ENCODE results near the gene MTHFD1.

DNA sequence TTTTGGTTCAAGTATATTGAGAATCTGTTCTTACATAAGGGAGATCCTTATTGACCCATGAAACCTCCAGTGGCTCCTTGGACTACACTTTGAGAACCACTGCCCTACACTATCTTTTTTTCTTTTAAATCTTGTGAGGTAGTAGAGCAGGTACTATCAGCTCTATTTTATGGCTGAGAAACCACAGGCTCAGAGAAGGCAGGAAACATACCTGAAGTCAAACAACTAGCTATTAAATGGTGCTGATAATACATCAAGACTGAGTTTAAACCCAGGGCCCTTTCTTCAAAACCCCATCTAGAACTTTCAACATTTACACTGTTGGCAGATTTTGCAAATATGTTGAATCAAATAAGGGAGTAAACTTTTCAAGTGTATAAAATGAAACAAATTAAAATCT lies 108.6 kb downstream of the MTHFD1 start:
- TF ChIP-seq POLR2A (IDR thresholded peaks at IDR 0.05; ENCODE audit: low read depth) = no peak
- TF ChIP-seq, protein P1, sequence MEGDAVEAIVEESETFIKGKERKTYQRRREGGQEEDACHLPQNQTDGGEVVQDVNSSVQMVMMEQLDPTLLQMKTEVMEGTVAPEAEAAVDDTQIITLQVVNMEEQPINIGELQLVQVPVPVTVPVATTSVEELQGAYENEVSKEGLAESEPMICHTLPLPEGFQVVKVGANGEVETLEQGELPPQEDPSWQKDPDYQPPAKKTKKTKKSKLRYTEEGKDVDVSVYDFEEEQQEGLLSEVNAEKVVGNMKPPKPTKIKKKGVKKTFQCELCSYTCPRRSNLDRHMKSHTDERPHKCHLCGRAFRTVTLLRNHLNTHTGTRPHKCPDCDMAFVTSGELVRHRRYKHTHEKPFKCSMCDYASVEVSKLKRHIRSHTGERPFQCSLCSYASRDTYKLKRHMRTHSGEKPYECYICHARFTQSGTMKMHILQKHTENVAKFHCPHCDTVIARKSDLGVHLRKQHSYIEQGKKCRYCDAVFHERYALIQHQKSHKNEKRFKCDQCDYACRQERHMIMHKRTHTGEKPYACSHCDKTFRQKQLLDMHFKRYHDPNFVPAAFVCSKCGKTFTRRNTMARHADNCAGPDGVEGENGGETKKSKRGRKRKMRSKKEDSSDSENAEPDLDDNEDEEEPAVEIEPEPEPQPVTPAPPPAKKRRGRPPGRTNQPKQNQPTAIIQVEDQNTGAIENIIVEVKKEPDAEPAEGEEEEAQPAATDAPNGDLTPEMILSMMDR (IDR thresholded peaks at IDR 0.05) = no peak
- no peak for TF ChIP-seq POLR2AphosphoS5 (IDR thresholded peaks at IDR 0.05)
